OCI-LY7 (cell line): Measurements from ENCODE around the gene PXDC1. TPM values are rescaled to one million over a fixed set of nuclear protein-coding genes. Genes with fewer than 3 reads are reported as not detected.

Source experiments
- BruUV-seq: library from RNA; stranded (reverse); fragments of 400-500 nt; replicated peaks from 2 replicates; lab custom pipeline; 2021; lab: Mats Ljungman, UMichigan
- CTCF ChIA-PET: fragments of 300-600 bp; sonication (Branson Sonifier 250); formaldehyde crosslinking; loops from one replicate; lab custom pipeline; 2022; ENCODE audit warnings: antibody characterized with exemption; ENCODE audit not compliant: unreplicated experiment; lab: Charles Lee
- POLR2A ChIA-PET: fragments of 300-600 bp; sonication (Branson Sonifier 250); formaldehyde crosslinking; loops from one replicate; lab custom pipeline; 2022; ENCODE audit warnings: antibody characterized with exemption; lab: Charles Lee
- DNase-seq: peaks from one replicate; pipeline ENCODE4 v3.0.0-alpha.2; 2015; ENCODE audit warnings: low spot score
- H2AFZ ChIP-seq: fragments of 200-600 bp; sonication (generic), shearing (Covaris generic); 2 replicates; pipeline ENCODE4 v1.6.1; 2014; ENCODE audit warnings: mild to moderate bottlenecking, antibody characterized with exemption, low read length, moderate library complexity
- H3K27ac ChIP-seq: fragments of 200-600 bp; sonication (generic); 2 replicates; pipeline ENCODE4 v1.5.1; 2014; ENCODE audit warnings: mixed run types, low read depth, mild to moderate bottlenecking, moderate library complexity, low read length, inconsistent platforms; ENCODE audit not compliant: poor library complexity, severe bottlenecking
- H3K36me3 ChIP-seq: fragments of 200-600 bp; sonication (generic); 2 replicates; pipeline ENCODE4 v1.6.1; 2014; ENCODE audit warnings: mild to moderate bottlenecking, antibody characterized with exemption, low read length, moderate library complexity, mixed read lengths; ENCODE audit not compliant: insufficient read depth
- H3K4me1 ChIP-seq: fragments of 200-600 bp; sonication (generic); 2 replicates; pipeline ENCODE4 v1.5.1; 2014; ENCODE audit warnings: mild to moderate bottlenecking, low read length; ENCODE audit not compliant: insufficient read depth, poor library complexity, severe bottlenecking
- H3K4me2 ChIP-seq: fragments of 200-600 bp; sonication (generic); 2 replicates; pipeline ENCODE4 v1.6.1; 2014; ENCODE audit warnings: mild to moderate bottlenecking, low read length
- H3K4me3 ChIP-seq: fragments of 200-600 bp; sonication (generic); 2 replicates; pipeline ENCODE4 v1.5.1; 2014; ENCODE audit warnings: mild to moderate bottlenecking, low read depth, low read length; ENCODE audit not compliant: poor library complexity, severe bottlenecking
- H3K79me2 ChIP-seq: fragments of 200-600 bp; sonication (generic); 2 replicates; pipeline ENCODE4 v1.6.1; 2016; ENCODE audit warnings: low read depth, mild to moderate bottlenecking, low read length, moderate library complexity, mixed read lengths; ENCODE audit not compliant: insufficient read depth
- H3K9me2 ChIP-seq: fragments of 200-600 bp; sonication (generic); 2 replicates; pipeline ENCODE4 v1.6.1; 2016; ENCODE audit warnings: mild to moderate bottlenecking, low read length, mixed read lengths; ENCODE audit not compliant: insufficient read depth
- H3K9me3 ChIP-seq: fragments of 200-600 bp; sonication (generic); 2 replicates; pipeline ENCODE4 v1.6.1; 2014; ENCODE audit warnings: mild to moderate bottlenecking, mixed run types, low read length, mixed read lengths
- H4K20me1 ChIP-seq: fragments of 200-600 bp; sonication (generic); 2 replicates; pipeline ENCODE4 v1.6.1; 2014; ENCODE audit warnings: mild to moderate bottlenecking, antibody characterized with exemption, low read length, moderate library complexity, mixed read lengths; ENCODE audit not compliant: insufficient read depth
- CTCF ChIP-seq: fragments of 200-600 bp; sonication (generic); conservative IDR thresholded peaks from 2 replicates; pipeline ENCODE4 v1.5.1; 2014; ENCODE audit warnings: mild to moderate bottlenecking, antibody characterized with exemption, low read length, moderate library complexity, mixed read lengths
- EZH2phosphoT487 ChIP-seq: fragments of 200-600 bp; sonication (generic); IDR thresholded peaks from 2 replicates; pipeline ENCODE4 v1.6.1; 2018; ENCODE audit warnings: low read depth, borderline replicate concordance, mild to moderate bottlenecking, mixed run types, antibody characterized with exemption, low read length, moderate library complexity, mixed read lengths
- intact Hi-C: fragments of 100-400 bp; cut with micrococcal nuclease; formaldehyde crosslinking; loops from one replicate; pipeline ENCODE4 v1.10.0; 2022; ENCODE audit not compliant: unreplicated experiment
- total RNA-seq, 2 experiments: library from RNA; depleted of rRNA in 1 of 2; stranded (reverse); fragments of >200 nt in 1 of 2; shearing (Covaris generic) in 1 of 2; gene quantifications; 2 replicates each; pipeline ENCODE4 v1.2.3, GENCODE V29; 2014 to 2022

Gene PXDC1
- total RNA-seq, 2 experiments from 2014 or later = not detected

GRCh38 chr6:3742426-3743344, 8.8 kb downstream of the PXDC1 start:
- Histone ChIP-seq H4K20me1 (no peaks in the 10 kb centered on the region), H3K79me2 (no peaks in the 10 kb centered on the region), H3K4me1 (peaks cover 8% of the 10 kb centered on the region), H3K4me2 (peak overlapping the region; percentile 46), H3K9me2 (no peaks in the 10 kb centered on the region), H3K9me3 (no peaks in the 10 kb centered on the region), H3K36me3 (no peaks in the 10 kb centered on the region), H3K27ac (no peak overlapping the region), H2AFZ (peak overlapping the region; percentile 98), H3K4me3 (no peak overlapping the region)
- ChIA-PET POLR2A (interaction anchor here (0.6 kb wide), 1 partner anchor 235 kb away, joined by 3 read pairs; no protein-coding TSS in a partner anchor), CTCF (interaction anchor here (1.1 kb wide), 1 partner anchor 10 kb away, joined by 4 read pairs; no protein-coding TSS in a partner anchor)
- TF ChIP-seq CTCF (peak; percentile 98), EZH2phosphoT487 (no peak)
- BruUV-seq = no TSS peak
- DNase-seq = peak; percentile 82
- intact Hi-C loops = loop anchor here (1.0 to 5.0 kb wide), 5 partner anchors 191 to 468 kb away; no protein-coding TSS in a partner anchor

- DNase-seq = no peak
- no peaks in the 10 kb centered on the region for H3K9me2 ChIP-seq
- peak overlapping the region; percentile 46 for H3K4me2 ChIP-seq
- ChIA-PET CTCF (no interaction called here), POLR2A (no interaction called here)
- H2AFZ ChIP-seq = peak overlapping the region; percentile 67; the same call in 1 of the 2 replicates
- TF ChIP-seq CTCF (no peak), EZH2phosphoT487 (no peak)
- intact Hi-C loops = loop anchor here (1.0 to 5.0 kb wide), 5 partner anchors 191 to 468 kb away; no protein-coding TSS in a partner anchor
- H3K4me3 ChIP-seq = no peak overlapping the region
- no peak overlapping the region for H3K27ac ChIP-seq
- H4K20me1 ChIP-seq = no peaks in the 10 kb centered on the region
- no TSS peak for BruUV-seq
- no peaks in the 10 kb centered on the region for H3K36me3 ChIP-seq
- H3K9me3 ChIP-seq = no peaks in the 10 kb centered on the region
- H3K4me1 ChIP-seq = peaks cover 8% of the 10 kb centered on the region
- no peaks in the 10 kb centered on the region for H3K79me2 ChIP-seq
These were observed 9.5 kb downstream of the PXDC1 start for GRCh38 chr6:3742076-3742425.
